Naive B cell (primary cell): Measurements from ENCODE around the gene HSCB. TPM values are rescaled to one million over a fixed set of nuclear protein-coding genes. Genes with fewer than 3 reads are reported as not detected.
A peak's percentile ranks its signal among the peaks of the same experiment; 100 is the strongest.

Experiments
- ATAC-seq, 2 donors: fragments of 150-1000 bp; cut with Tn5 transposase; 2 replicates each; pipeline ENCODE4 v1.10.0; 2021; ENCODE audit warnings: low read depth in 2 of 2, mild to moderate bottlenecking in 2 of 2, moderate library complexity in 2 of 2
- DNase-seq: peaks from one replicate; pipeline ENCODE4 v3.0.0; 2022
- H3K27ac Mint-ChIP-seq, 6 donors: one replicate each; pipeline ENCODE4 v1.8.0; 2020 to 2022; ENCODE audit warnings: mild to moderate bottlenecking in 6 of 6, mixed read lengths in 6 of 6, moderate library complexity in 5 of 6, inconsistent platforms in 2 of 6
- H3K27me3 Mint-ChIP-seq, 3 donors: one replicate each; pipeline ENCODE4 v1.8.0; 2021 to 2022; ENCODE audit warnings: mixed read lengths in 3 of 3, mild to moderate bottlenecking in 1 of 3
- H3K36me3 Mint-ChIP-seq, 2 donors: one replicate each; pipeline ENCODE4 v1.8.0; 2020 to 2022; ENCODE audit warnings: mixed read lengths in 2 of 2, inconsistent platforms in 1 of 2, mild to moderate bottlenecking in 1 of 2
- H3K4me1 Mint-ChIP-seq, 3 donors: one replicate each; pipeline ENCODE4 v1.8.0; 2020 to 2022; ENCODE audit warnings: mixed read lengths in 3 of 3, inconsistent platforms in 1 of 3, mild to moderate bottlenecking in 1 of 3, moderate library complexity in 1 of 3
- H3K4me3 Mint-ChIP-seq, 8 donors: one replicate each; pipeline ENCODE4 v1.8.0; 2020 to 2022; ENCODE audit warnings: mild to moderate bottlenecking in 8 of 8, mixed read lengths in 8 of 8, moderate library complexity in 8 of 8, inconsistent platforms in 2 of 8
- H3K9me3 Mint-ChIP-seq, 7 donors: one replicate each; pipeline ENCODE4 v1.8.0; 2020 to 2022; ENCODE audit warnings: mixed read lengths in 7 of 7, mild to moderate bottlenecking in 5 of 7, inconsistent platforms in 2 of 7, moderate library complexity in 1 of 7
- polyA plus RNA-seq, 6 donors: library from polyadenylated mRNA; unstranded; fragments of 300-500 nt; fragmentation: Illumina TruSeq; gene quantifications; one replicate each; pipeline ENCODE4 v1.2.3, GENCODE V29; 2021; ENCODE audit warnings: low read depth in 6 of 6

HSCB gene
- polyA plus RNA-seq, 6 donors from 2014 or later: 14.7 to 23.6 (median 15.7) TPM

DNA sequence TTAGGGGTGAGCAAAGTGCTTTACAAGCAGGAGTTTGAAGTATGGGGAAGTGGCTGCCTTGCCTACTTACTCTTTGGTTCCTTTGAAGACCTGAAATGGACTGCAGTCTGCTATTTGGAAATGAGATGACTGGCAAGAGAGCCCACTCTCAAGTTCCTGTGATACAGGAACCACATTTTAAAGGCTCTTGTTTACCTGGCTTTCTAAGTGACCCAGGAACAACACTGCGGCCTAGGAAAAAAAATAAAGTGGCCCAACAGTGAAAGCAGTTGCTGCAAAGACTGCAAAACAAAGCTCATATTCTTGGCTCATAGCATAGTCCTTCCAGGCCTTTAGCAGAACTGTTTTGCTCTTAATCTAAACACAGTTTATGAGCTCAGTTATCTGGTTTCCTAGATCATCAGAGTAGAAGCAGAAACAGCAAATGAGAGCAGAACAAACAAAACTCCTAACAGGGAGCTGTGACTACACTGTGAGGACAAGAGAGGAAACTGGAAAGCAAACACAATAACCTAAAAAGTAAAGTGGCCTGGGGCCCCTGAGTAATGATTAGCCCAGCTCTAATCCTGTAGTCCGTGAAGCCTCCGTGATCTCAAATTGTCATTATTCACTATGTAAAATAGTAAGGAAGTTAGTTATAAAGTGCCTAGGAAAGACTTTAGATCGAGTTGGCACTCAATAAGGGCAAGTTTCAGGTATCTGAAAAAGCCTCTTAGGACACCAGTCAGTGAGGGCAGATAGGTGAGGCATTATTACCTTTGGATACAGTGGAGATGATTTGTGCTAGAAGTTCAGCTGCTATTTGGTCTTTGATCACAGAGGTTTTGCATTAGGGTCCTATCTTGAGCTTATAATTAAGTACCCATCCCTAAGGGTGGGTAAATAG lies 42.2 kb downstream of the HSCB start:
- DNase-seq (no peak), ATAC-seq (no peak)
- Mint-ChIP-seq H3K36me3 (peaks cover 7 to 24% of the 10 kb centered on the region in 2 donors), H3K27ac (no peak overlapping the region), H3K4me1 (peaks cover 11 to 15% (median 12%) of the 10 kb centered on the region in 3 donors), H3K27me3 (no peaks in the 10 kb centered on the region), H3K4me3 (no peak overlapping the region), H3K9me3 (no peaks in the 10 kb centered on the region)

DNA sequence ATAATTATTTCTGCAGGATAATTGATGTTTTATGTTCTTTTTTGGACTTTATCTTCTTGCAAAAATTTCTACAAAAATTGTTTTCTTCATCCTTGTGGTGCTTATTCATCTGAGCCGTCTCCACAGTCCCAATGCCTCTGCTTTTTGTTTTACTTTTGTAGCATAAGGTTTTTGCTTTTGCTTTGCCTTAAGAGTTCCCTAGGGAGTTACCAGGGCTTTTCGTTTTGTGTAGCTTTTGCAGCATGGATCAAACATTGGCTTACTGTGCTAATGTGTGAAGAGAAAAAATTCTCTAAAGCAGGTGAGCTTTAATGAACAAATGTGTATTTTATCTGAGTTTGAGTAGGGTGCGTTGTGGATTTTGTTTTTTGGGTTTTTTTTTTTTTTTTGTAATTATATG lies 46.8 kb downstream of the HSCB start:
- Mint-ChIP-seq H3K27ac (peak overlapping the region in 2 of 6 donors; percentile 25 to 27), H3K4me3 (no peak overlapping the region), H3K4me1 (peaks cover 17 to 39% (median 25%) of the 10 kb centered on the region in 3 donors), H3K9me3 (no peaks in the 10 kb centered on the region), H3K36me3 (peaks cover 7 to 20% of the 10 kb centered on the region in 2 donors), H3K27me3 (no peaks in the 10 kb centered on the region)
- DNase-seq: no peak
- ATAC-seq: no peak

DNA sequence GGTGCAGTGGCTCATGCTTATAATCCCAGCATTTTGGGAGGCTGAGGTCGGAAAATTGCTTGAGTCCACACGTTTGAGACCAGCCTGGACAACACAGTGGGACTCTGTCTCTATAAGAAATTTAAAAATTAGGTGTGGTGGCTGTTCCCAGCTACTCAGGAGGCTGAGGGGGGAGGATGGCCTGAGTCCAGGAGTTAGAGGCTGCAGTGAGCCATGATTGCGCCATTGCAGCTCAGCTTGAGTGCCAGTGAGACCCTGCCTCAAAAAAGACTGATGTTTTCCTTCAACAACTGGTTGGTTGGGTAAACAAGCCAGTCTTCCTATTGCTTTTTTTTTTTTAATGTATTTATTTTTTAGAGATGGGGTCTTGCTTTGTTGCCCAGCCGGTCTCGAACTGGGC lies 49.3 kb downstream of the HSCB start:
- Mint-ChIP-seq H3K27ac (peak overlapping the region in 3 of 6 donors; percentile 38 to 66 (median 59)), H3K36me3 (peaks cover 7 to 10% of the 10 kb centered on the region in 2 donors), H3K4me3 (no peak overlapping the region), H3K27me3 (no peaks in the 10 kb centered on the region), H3K9me3 (no peaks in the 10 kb centered on the region), H3K4me1 (peaks cover 17 to 46% (median 36%) of the 10 kb centered on the region in 3 donors)
- ATAC-seq (no peak), DNase-seq (no peak)

DNA sequence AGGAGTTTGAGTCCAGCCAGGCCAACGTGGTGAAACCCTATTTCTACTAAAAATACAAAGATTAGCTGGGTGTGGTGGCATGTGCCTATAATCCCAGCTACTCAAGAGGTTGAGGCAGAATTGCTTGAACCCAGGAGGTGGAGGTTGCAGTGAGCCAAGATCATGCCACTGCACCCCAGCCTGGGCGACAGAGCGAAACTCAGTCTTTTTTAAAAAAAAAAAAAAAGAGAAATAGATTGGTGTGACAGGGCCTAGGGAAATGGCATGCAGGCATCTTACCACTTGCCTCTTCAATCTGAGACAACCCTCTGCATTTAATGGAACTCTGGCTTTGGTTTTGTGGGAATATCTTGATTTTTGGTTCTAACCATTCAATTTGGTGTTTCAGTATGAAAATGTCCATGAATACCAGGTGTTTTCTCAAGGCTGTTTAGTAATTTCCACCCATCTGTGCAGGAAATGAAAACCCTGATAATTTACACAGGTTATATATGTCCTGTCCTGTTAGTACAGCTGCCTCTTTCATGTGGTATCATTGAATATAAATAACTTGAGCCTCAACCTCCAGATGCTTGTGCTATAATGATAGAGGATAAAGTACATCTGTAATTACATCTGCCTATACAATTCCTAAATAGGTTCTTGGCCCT lies 50.1 kb downstream of the HSCB start:
- ATAC-seq (peak; percentile 80 to 81), DNase-seq (no peak)
- Mint-ChIP-seq H3K4me1 (peaks cover 17 to 54% (median 37%) of the 10 kb centered on the region in 3 donors), H3K27ac (peak overlapping the region in 3 of 6 donors; percentile 52 to 67 (median 66)), H3K4me3 (peak overlapping the region in 5 of 8 donors; percentile 15 to 56 (median 37)), H3K9me3 (no peaks in the 10 kb centered on the region), H3K36me3 (peaks cover 0 to 5% of the 10 kb centered on the region in 2 donors), H3K27me3 (no peaks in the 10 kb centered on the region)

DNA sequence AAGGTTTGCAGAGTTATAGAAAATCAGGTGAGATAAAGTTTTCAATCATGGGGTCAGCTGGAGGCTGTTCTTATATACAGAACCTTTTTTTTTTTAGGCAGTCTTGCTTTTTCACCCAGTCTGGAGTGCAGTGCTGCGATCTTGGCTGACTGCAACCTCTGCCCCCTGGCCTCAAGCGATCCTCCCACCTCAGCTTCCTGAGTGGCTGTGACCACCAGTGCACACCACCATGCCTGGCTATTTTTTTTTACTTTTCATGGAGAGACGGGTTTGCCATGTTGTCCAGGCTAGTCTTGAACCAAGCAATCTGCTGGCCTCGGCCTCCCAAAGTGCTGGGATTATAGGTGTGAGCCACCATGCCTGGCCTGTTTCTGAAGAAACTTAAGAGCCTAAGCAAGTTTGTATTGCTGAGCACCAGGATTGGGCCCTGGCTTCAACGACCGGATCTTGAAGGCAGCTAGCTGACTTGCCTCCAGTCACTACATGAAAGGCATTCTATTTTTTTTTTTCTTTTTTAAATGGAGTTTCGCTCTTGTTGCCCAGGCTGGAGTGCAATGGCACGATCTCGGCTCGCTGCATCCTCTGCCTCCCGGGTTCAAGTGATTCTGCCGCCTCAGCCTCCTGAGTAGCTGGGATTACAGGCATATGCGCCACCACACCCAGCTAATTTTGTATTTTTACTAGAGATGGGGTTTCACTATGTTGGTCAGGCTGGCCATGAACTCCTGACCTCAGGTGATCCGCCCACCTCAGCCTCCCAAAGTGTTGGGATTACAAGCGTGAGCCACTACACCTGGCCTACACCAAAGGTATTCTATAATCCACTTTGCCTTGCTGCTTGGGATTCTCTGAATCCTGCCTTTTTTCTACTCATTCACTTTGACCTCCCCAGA lies 50.9 kb downstream of the HSCB start:
- peaks cover 0 to 5% of the 10 kb centered on the region in 2 donors for H3K36me3 Mint-ChIP-seq
- H3K27ac Mint-ChIP-seq: peak overlapping the region in 3 of 6 donors; percentile 7 to 71 (median 61)
- no peak for DNase-seq
- peak overlapping the region in 3 of 8 donors; percentile 28 to 56 (median 50) for H3K4me3 Mint-ChIP-seq
- no peaks in the 10 kb centered on the region for H3K27me3 Mint-ChIP-seq
- no peaks in the 10 kb centered on the region for H3K9me3 Mint-ChIP-seq
- ATAC-seq: peak in 1 of 2 donors; percentile 25
- peaks cover 17 to 55% (median 37%) of the 10 kb centered on the region in 3 donors for H3K4me1 Mint-ChIP-seq

DNA sequence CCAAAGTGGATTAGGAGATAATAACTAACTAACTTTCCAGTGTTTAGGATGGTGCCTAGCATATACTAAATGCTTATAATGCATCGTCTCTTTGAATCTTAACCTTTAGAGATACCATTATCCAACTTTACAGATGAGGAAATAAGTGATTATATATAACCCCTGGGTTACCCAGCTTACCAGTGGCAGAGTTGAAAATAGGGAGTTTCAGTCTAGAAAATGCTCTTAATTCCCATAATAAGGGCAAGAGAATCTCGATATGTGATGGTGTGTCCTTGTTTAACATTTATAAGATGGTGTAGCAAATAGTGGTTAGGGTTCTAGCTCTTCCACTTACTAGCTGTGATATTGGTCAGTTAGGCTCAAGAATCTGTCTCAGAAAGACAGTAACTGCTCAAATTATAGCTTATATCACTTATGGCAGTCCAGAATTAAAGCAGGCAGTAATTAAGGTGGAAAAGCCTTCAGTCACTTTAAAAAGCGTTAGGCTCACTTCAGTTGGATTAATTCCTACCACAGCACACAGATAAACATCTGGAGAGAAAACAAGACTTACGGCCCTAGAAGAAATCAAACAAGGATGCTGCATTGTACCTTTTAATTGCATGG lies 52.2 kb downstream of the HSCB start:
- no peak for DNase-seq
- H3K27ac Mint-ChIP-seq: peak overlapping the region in 2 of 6 donors; percentile 7 to 54
- H3K4me3 Mint-ChIP-seq: peak overlapping the region in 1 of 8 donors; percentile 10
- no peaks in the 10 kb centered on the region for H3K9me3 Mint-ChIP-seq
- H3K27me3 Mint-ChIP-seq: no peaks in the 10 kb centered on the region
- peaks cover 0 to 5% of the 10 kb centered on the region in 2 donors for H3K36me3 Mint-ChIP-seq
- H3K4me1 Mint-ChIP-seq: peaks cover 14 to 59% (median 37%) of the 10 kb centered on the region in 3 donors
- ATAC-seq: no peak

DNA sequence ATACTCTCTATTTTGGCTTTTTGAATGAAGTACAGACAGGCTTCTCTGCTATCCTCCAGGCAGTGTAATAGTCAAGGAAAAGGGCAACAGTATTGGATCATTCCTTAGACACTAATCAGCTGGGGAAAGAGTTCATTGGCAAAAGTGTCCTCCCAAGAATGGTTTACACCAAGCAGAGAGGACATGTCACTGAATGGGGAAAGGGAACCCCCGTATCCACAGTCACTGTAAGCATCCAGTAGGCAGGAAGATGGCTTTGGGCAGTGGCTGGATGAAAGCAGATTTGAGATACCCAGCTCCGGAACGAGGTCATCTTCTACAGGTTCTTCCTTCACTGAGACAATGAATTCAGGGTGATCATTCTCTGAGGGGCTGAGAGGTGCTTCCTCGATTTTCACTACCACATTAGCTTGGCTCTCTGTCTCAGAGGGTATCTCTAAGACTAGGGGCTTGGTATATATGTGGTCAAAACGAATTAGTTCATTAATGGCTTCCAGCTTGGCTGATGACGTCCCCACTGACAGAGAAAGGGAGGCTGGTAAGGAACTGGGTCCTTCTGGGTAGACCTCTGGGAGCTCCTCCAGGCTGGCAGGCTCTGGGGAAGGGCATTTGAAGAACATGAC lies 53.3 kb downstream of the HSCB start:
- peaks cover 0 to 5% of the 10 kb centered on the region in 2 donors for H3K36me3 Mint-ChIP-seq
- peak overlapping the region in 1 of 8 donors; percentile 18 for H3K4me3 Mint-ChIP-seq
- H3K4me1 Mint-ChIP-seq: peaks cover 20 to 65% (median 35%) of the 10 kb centered on the region in 3 donors
- H3K27me3 Mint-ChIP-seq: no peaks in the 10 kb centered on the region
- H3K9me3 Mint-ChIP-seq: no peaks in the 10 kb centered on the region
- ATAC-seq: no peak
- peak overlapping the region in 5 of 6 donors; percentile 30 to 72 (median 41) for H3K27ac Mint-ChIP-seq
- no peak for DNase-seq

DNA sequence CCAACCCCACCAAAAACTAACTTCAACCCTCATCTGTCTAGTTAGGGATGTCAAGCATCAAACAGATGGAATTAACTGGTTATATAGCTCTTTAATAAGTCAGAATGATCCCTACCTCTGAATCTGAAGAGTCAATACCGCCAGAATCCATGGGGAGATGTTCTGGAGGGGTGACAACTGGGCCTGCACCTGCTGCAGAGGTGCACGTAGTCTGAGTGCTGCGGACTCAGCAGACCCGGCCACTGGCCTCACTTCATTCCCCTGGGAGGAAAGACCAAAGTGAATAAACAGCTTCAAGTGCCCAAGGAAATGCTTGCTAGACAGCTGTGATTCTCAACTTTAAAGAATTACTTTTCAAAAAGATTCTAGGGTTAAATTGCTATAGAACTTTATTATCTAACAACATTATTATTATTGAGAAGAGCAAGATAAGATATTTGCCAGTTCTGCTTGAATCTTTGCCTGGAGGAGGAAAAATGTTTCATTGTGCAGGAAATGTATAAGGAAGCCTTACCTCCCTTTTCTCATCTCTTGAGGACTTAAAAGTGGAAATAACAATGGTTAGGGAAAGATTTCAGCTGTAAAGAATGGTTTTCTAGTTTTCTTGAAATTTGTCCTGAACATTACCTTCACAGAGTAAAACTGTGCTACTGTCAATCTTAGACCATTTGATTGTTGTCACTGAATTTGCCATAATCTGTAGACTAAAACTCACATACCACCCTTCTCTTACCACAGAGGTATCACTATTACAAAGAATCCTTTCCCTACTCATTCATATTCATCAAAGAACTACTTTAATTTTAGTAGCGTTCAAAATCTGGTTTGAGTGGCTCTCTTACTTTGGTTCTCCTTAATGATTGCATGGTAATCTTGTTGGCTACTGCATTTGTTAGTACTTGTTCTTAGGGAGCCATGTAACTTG lies 54.4 kb downstream of the HSCB start:
- ATAC-seq (no peak), DNase-seq (no peak)
- Mint-ChIP-seq H3K27me3 (no peaks in the 10 kb centered on the region), H3K4me1 (peaks cover 18 to 59% (median 39%) of the 10 kb centered on the region in 3 donors), H3K4me3 (peak overlapping the region in 1 of 8 donors; percentile 46), H3K27ac (peak overlapping the region in 3 of 6 donors; percentile 17 to 53 (median 41)), H3K9me3 (no peaks in the 10 kb centered on the region), H3K36me3 (peaks cover 0 to 5% of the 10 kb centered on the region in 2 donors)

DNA sequence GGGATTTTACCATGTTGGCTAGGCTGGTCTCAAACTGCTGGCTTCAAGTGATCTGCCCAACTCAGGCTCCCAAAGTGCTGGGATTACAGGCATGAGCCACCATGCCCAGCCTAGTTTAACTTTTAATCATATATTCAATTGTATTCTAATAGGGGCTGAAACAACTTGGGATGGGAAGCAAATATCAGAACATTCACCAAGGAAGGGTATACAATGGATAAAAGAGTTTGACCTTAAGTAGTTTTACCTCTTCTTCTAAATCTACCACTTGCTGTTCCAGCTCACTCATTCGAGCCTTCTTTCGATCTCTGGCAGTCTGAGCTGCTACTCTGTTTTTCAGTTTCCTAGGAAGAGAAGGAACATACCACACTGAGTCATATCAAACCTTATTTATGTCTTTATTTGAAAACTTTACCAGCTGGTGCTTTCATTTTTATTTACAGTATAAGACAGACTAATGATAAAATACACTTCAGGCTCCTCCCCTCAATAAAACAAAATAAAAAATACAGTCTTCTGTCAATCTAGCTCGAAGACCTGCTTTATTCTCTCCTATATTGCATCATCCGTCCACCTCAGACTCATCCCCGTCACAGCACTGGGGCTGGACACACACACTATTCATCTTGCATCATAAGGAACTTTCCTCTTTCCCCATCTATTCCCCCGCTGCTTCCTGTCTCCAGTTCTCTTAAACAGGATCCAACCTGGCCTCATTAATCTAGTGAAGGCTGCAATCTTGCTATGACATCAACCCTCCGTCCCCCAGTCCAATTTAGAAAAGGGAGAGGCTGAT lies 57.2 kb downstream of the HSCB start:
- Mint-ChIP-seq H3K27ac (peak overlapping the region; percentile 56 to 99 (median 95)), H3K4me3 (peak overlapping the region; percentile 89 to 99 (median 98)), H3K4me1 (peaks cover 21 to 58% (median 45%) of the 10 kb centered on the region in 3 donors), H3K27me3 (no peaks in the 10 kb centered on the region), H3K36me3 (peaks cover 0 to 4% of the 10 kb centered on the region in 2 donors), H3K9me3 (no peaks in the 10 kb centered on the region)
- ATAC-seq: no peak
- no peak for DNase-seq

DNA sequence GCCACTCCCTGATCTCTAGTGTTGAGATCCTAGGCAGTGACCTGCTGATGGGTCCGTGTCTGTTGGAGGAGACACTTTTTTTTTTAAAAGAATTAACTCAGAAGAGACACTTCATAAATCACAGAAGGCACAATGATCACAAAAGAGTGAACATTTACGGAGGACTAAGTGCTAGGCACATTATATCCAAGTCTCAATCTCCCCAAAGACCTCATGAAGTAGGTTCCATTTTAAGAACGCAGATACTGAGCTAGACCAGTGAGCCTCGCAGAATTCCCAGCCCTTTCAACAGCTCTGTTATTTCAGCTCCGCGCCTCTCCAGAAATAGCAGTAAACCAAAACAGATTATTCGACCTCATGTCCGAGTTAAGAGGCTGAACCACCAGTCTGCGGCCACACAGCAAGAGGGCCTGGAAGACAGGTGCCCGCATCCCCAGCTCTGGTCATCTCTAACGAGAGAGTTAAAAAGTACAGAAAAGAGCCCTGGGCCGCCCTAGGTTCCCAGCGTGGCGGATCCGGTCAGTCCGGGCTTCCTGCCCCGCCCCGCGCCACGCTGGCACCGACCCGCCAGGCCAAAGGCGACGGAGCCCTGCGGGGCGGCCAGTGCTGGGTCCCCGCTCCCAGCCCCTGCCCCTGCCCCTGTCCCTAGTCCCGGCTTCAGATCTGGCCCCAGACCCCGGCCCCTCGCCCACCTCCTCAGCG lies 57.9 kb downstream of the HSCB start:
- no peaks in the 10 kb centered on the region for H3K9me3 Mint-ChIP-seq
- no peaks in the 10 kb centered on the region for H3K27me3 Mint-ChIP-seq
- H3K4me3 Mint-ChIP-seq: peak overlapping the region; percentile 89 to 99 (median 98)
- DNase-seq (peak; percentile 29), ATAC-seq (peak; percentile 24 to 25)
- no peaks in the 10 kb centered on the region for H3K36me3 Mint-ChIP-seq
- H3K27ac Mint-ChIP-seq: peak overlapping the region; percentile 56 to 99 (median 98)
- peaks cover 21 to 58% (median 45%) of the 10 kb centered on the region in 3 donors for H3K4me1 Mint-ChIP-seq
